Ishikawa (cell line): ENCODE data around the gene SH3RF2.

Experiments used
- CEBPB ChIP-seq: IDR thresholded peaks from 2 replicates; pipeline ENCODE4 v1.6.1; 2012
- FOXM1 ChIP-seq: IDR thresholded peaks from 2 replicates; pipeline ENCODE4 v1.6.1; 2012; ENCODE audit warnings: low read depth, borderline replicate concordance
- MAX ChIP-seq: IDR thresholded peaks from 2 replicates; pipeline ENCODE4 v1.6.1; 2012
- NFIC ChIP-seq: IDR thresholded peaks from 2 replicates; pipeline ENCODE4 v1.6.1; 2012
- REST ChIP-seq: IDR thresholded peaks from 2 replicates; pipeline ENCODE4 v1.6.1; 2012; ENCODE audit warnings: low read depth, mild to moderate bottlenecking
- TAF1 ChIP-seq: IDR thresholded peaks from 2 replicates; pipeline ENCODE4 v1.6.1; 2012; ENCODE audit warnings: low read depth, mild to moderate bottlenecking
- TCF12 ChIP-seq: IDR thresholded peaks from 2 replicates; pipeline ENCODE4 v1.6.1; 2012; ENCODE audit warnings: low read depth
- USF1 ChIP-seq: IDR thresholded peaks from 2 replicates; pipeline ENCODE4 v1.6.1; 2012
- ZBTB7A ChIP-seq: IDR thresholded peaks from 2 replicates; pipeline ENCODE4 v1.6.1; 2012; ENCODE audit warnings: low read depth

GRCh38 chr5:145951071-145951470 is 14.7 kb downstream of the SH3RF2 start:
- TF ChIP-seq USF1 (no peak), CEBPB (no peak), FOXM1 (no peak), REST (no peak), MAX (no peak), NFIC (no peak), TAF1 (no peak), ZBTB7A (no peak), TCF12 (no peak)
